ENCODE measurements around the gene SULT6B1.

Gene SULT6B1

DNA sequence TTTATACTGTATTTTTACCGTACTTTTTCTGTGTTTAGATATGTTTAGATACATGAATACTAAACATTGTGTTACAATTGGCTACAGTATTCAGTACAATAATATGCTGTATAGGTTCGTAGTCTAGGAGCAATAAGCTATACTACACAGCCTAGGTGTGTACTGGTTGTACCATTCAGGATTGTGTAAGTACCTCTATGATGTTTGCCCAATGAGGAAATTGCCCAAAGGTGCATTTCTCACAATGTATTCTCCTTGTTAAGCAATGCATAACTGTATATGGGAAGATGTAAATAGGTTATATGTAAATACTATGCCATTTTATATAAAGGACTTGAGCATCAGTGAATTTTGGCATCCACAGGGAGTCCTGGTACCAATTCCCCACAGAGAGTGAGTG is 42.4 kb downstream of the SULT6B1 start:
- DNase-seq: no peak

DNA sequence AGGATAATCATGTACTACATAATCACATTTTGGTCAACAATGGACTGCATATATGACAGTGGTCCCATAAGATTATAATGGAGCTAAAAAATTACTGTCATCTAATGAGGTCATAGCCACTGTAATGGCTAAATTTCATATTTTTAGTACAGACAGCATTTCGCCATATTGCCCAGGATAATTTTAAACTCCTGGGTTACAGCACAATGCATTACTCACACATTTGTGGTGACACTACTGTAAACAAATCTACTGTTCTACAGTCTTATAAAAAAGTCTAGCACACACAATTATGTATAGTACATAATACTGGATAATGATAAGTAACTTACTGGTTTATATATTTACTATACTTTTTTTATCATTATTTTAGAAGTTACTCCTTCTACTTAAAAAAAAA is 44.5 kb downstream of the SULT6B1 start:
- no peak for DNase-seq

DNA sequence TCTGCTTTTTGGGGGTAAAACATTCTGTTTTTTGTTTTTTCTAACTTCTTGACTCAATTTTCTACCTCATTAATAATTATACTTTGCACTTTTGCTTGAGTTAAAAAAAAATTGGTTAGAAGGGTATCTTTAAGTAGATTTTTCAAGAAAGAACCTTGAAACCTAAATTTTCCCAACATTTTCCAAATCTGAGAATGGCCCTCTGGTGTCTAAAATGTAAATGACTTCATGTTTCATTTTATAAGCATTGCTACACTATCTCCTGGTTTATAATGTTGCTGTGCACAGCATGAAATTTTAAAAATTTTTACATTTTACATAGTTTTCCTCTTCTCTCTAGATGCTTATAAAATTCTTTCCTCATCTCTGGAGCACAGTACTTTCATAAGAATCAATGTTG is 45.9 kb downstream of the SULT6B1 start:
- no peak for DNase-seq

DNA sequence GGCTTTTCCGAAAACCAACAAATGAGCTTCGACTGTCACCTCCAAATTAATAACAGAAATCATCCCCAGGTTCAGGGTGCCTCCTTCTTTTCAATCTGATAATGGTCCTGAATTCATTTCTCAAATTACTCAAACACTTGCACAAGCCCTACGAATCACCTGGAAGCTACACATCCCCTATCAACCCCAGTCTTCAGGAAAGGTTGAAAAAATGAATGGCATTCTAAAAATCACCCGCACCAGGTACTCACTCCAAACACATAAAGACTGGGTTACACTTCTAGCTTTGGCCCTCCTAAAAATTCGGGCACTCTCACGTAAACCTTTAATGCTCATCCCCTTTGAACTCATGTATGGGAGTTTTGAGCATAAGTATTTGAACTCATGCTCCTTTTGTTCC is 55.6 kb downstream of the SULT6B1 start:
- DNase-seq: no peak

DNA sequence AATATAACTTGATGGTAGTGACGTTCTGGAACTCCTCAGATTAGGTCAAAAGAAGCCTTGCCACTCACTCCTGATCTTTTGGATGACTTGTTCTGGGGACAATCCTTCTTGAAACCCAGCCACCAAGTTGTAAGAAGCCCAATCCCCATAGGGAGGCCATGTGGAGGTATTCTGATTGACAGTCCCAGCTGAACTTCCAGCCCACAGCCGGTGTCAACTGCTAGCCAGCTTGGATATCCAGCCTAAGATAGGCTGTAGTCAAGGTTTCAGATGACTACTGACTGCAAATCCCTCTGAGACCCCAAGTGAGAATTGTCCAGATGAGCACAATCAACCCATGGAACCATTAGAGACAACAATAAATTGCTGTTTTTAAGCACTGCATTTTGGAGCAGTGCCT is 63.1 kb downstream of the SULT6B1 start:
- DNase-seq: no peak

DNA sequence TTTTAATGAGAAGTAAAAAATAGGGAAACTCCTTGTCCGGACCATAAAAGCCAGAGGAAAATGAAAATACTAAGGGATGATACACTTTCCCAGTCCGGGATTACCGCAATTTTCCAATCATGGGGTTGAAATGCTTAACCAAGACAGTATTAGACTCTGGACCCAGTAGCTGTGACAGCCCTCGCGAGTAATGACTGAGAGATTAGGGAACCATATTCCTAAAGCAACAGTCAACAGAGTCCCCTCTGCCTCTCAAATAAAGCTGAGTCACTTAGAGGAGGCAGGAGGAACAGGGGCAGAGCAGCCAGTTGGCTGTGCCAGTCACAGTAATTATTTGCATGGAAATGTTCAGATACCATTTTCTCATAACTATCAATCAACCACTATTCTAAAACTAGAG is 69.3 kb downstream of the SULT6B1 start:
- no peak for DNase-seq

Measured in NCI-H69 (cell line).